ENCODE results near the gene MRTFA. TPM values are rescaled to one million over a fixed set of nuclear protein-coding genes. Genes with fewer than 3 reads are reported as not detected.

The MRTFA gene
- polyA plus RNA-seq, 1 of the 3 experiments (the other 2 are of a cell fraction) = 5.8 TPM

- no peak overlapping the region for H3K4me2 ChIP-seq
- WGBS (ENCODE audit: low lambda C conversion rate) = 87% methylated on average over 8 of the region's 8 CpGs
- no peak for DNase-seq
- POLR2A ChIA-PET = no interaction called here
- peaks cover 0 to 4% of the 10 kb centered on the region in 2 experiments; a peak in 3 of 4 replicates for H3K4me1 ChIP-seq (ENCODE audit: control insufficient read depth in 1 of 2, insufficient read depth in 2 of 2, low read depth in 1 of 2, low read length in 1 of 2)
- no peaks in the 10 kb centered on the region for H3K9me2 ChIP-seq
- no peaks in the 10 kb centered on the region for H3K36me3 ChIP-seq (replicated peaks in 1 of 2; ENCODE audit: control insufficient read depth in 1 of 2, insufficient read depth in 2 of 2, low read length in 1 of 2)
- peak overlapping the region in 1 of 2 experiments; percentile 29; a peak in 1 of 4 replicates for H3K27ac ChIP-seq (ENCODE audit: low read depth in 2 of 2, low read length in 1 of 2)
- H3K79me2 ChIP-seq (ENCODE audit: insufficient read depth) = peaks cover 89% of the 10 kb centered on the region
- H3K9ac ChIP-seq = no peak overlapping the region
- CTCF ChIA-PET = no interaction called here
- H3K27me3 ChIP-seq (ENCODE audit: insufficient read depth) = no peaks in the 10 kb centered on the region
- H2AFZ ChIP-seq (ENCODE audit: low read depth) = no peak overlapping the region
- H3K4me3 ChIP-seq (ENCODE audit: low read depth in 2 of 2, low read length in 1 of 2) = no peak overlapping the region
- TF ChIP-seq POLR2AphosphoS5 (IDR thresholded peaks at IDR 0.05; ENCODE audit: low read depth, low read length) = no peak
- TF ChIP-seq SIN3A (IDR thresholded peaks at IDR 0.05; ENCODE audit: borderline replicate concordance, low read depth, low read length) = no peak
- TF ChIP-seq RXRA (IDR thresholded peaks at IDR 0.05; ENCODE audit: borderline replicate concordance, low read depth) = no peak
- no peak for TF ChIP-seq IRF3 (IDR thresholded peaks at IDR 0.05; ENCODE audit: low read depth, low read length)
- no peak for TF ChIP-seq EZH2phosphoT487 (IDR thresholded peaks at IDR 0.05; ENCODE audit: borderline replicate concordance, low read depth)
- no peak for TF ChIP-seq RCOR1 (IDR thresholded peaks at IDR 0.05; ENCODE audit: low read length)
- no peak for TF ChIP-seq ZBTB33 (IDR thresholded peaks at IDR 0.05; ENCODE audit: borderline replicate concordance, low read depth)
- TF ChIP-seq TCF12 (IDR thresholded peaks at IDR 0.05) = no peak
- no peak for TF ChIP-seq NFIC (IDR thresholded peaks at IDR 0.05; ENCODE audit: borderline replicate concordance)
- no peak for TF ChIP-seq YY1 (IDR thresholded peaks at IDR 0.05; ENCODE audit: low read depth)
- TF ChIP-seq FOXJ3 (CRISPR knock-in tag; IDR thresholded peaks at IDR 0.05) = no peak
- no peak for TF ChIP-seq REST (IDR thresholded peaks at IDR 0.05; ENCODE audit: low read depth, low read length)
- TF ChIP-seq GABPA (IDR thresholded peaks at IDR 0.05; ENCODE audit: low read depth) = no peak
- TF ChIP-seq MEF2A (IDR thresholded peaks at IDR 0.05; ENCODE audit: borderline replicate concordance, low read depth) = no peak
- TF ChIP-seq MAX (IDR thresholded peaks at IDR 0.05; ENCODE audit: low read depth) = no peak
- no peak for TF ChIP-seq EP300 (IDR thresholded peaks at IDR 0.05; ENCODE audit: borderline replicate concordance in 1 of 2, low read depth in 1 of 2, low read length in 1 of 2)
- no peak for TF ChIP-seq MXI1 (IDR thresholded peaks at IDR 0.05; ENCODE audit: low read depth, low read length)
- peaks cover 8% of the 10 kb centered on the region; the same call in 1 of the 2 replicates for H4K20me1 ChIP-seq (ENCODE audit: insufficient read depth)
- H3K9me3 ChIP-seq = no peaks in the 10 kb centered on the region
- peaks cover 10% of the 10 kb centered on the region for H3F3A ChIP-seq (replicated peaks; ENCODE audit: insufficient read depth)
Measured at GRCh38 chr22:40594924-40595323, 41.6 kb downstream of the MRTFA start.

Measured in SK-N-SH (cell line).